ENCODE measurements around the gene F8A2.
"Not testable (repeated sequence)": the region's sequence is repeated elsewhere in the genome, so short reads cannot be mapped to it uniquely, and the experiment has no call there.

The F8A2 gene

DNA sequence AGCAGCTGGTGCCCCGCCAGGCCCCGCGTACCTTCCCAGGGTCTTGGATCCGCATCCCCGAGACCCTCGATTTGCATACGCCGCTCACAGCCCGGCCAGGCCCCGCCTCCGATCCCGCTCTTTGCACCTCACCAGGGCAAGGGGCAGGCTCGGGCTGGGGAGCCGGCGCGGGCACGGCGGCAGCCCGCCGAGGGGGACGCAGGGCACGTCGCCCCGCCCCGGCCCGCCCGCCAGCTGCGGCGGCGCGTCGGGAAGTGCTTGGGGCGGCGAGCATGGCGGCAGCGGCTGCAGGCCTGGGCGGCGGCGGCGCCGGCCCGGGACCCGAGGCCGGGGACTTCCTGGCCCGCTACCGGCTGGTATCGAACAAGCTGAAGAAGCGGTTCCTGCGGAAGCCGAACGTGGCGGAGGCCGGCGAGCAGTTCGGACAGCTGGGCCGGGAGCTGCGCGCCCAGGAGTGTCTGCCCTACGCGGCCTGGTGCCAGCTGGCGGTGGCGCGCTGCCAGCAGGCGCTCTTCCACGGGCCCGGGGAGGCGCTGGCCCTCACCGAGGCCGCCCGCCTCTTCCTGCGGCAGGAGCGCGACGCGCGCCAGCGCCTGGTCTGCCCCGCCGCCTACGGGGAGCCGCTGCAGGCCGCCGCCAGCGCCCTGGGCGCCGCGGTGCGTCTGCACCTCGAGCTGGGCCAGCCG lies at the start of gene F8A2:
Gene F8A2 (plus strand): TSS at position 253 of the 686 bp plus-strand sequence. CDS start 20 bp downstream, at position 273.
- not testable (repeated sequence) for DNase-seq (ENCODE audit: low read depth)

DNA sequence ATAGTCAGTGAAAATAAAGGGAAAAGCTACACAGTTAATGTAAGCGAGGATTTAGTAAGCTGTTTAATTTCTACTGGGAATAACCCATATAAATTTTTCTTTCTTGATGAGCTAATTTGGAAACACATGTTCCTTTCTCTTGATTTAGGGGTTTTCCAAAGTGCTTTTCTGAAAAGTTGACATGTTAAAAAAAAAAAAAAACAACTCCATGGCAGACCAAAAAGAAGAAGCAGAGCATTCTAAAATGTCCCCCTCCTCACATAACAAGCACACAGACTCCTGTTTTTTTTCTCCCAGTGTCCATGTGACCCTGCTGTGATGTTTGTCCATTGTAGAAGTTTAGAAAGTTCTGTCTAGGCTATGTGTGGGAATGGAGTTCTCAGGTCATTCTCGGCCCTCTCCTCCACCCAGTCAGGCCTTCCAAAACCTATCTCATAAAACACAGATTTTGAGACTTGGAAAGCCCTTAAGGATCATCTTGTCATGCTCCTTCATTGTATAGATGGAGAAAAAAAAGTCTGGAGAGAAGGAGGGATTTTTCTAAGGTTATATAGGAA lies 48.3 kb upstream of the F8A2 start:
- DNase-seq (ENCODE audit: low read depth): no peak

DNA sequence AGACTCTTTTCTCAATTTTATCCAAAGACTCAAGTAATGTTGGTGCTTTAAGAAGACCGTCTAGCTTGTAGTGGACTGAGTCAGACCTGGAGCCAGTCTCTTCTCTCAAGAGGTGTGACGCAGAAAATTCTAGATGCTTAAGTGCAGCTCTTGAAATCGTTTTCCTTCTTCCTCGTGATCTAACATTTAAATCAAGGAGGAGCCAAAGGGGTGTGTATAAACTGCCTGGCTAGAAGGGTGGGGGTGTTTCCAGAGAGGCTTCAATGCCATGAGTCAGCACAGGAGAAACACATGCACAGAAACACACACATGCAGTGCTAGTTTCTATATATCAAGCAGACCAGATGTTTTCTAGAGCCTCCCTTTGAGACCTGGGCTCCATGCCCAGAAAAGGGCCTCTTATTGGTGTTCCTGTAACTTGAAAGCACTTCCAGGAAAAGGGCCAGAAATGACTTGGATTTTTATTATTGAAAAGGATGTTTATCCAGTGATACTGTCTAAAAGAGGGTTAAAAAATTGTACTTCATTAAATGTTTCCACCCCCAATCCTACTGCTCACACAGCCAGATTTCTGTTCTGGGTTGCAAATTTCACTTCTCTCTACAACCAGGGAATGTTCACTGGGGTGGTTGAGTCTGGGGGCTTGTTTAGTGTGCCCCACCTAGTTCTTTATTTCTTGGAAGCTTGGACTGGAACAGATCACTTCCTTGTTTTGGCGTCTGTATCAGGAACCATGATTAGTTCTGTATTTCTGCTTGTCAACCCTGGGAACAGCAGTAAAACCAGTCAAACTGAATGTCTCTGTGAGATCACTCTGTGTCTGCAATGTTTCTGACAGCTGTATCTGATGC lies 47.2 kb upstream of the F8A2 start, which contains the start of gene CLIC2:
Gene CLIC2 (minus strand): TSS at position 129 of the 851 bp plus-strand sequence. CDS start 187 bp downstream, outside the sequence.
- no peak for DNase-seq (ENCODE audit: low read depth)

DNA sequence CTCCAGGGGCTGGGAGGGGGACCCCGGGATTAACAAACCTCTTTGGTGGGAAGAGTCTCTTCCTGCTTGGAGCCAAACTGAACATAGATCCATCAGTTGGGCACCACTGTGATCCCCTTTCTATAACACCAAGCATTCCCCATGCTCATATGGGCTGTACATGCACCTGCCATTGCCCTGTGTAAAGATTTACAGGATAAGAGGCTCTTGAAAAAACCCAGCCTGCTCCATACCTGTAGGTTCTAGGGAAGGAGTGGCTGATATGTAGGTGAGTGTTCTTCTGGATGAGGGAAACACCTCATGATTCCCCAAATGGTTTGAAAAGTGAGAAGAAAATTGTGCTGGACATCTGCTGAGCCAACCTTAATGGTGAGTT lies 46.6 kb upstream of the F8A2 start:
- not testable (repeated sequence) for DNase-seq (ENCODE audit: low read depth)

DNA sequence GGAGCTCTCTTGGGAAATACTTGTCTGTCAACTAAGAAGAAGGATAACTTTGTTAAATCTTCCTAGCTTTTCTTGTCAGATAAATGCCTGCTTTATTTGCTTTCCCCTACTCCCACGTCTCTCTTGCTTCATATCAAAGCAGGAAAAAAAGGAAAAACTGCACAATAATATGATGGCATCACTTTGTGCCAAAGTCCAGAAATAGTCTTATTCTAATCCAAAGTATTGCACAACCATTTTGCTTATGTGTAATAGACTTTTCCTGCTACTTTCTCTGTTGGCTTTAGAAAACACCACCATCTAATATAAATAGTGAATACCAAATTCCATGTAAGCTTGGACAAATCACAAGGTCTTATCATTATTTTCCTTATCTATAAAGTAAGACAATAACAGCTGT lies 36.2 kb upstream of the F8A2 start:
- DNase-seq (ENCODE audit: low read depth): not testable (repeated sequence)

DNA sequence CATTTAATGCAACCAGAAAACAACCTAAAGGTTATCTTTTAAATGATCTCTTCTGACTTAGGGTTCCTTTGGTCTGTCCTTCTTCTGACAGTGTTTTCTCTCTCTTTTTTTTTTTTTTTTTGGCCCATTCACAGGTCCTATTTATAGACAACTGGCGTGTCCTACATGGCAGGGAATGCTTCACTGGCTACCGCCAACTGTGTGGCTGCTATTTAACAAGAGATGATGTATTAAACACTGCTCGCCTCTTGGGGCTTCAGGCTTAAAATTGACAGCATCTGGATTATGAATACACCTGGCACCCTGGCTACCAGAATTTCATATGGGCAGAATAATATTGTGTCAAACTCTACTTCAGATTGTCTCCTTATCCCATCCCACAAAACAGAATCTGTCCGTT lies 32.4 kb upstream of the F8A2 start:
- not testable (repeated sequence) for DNase-seq (ENCODE audit: low read depth)

DNA sequence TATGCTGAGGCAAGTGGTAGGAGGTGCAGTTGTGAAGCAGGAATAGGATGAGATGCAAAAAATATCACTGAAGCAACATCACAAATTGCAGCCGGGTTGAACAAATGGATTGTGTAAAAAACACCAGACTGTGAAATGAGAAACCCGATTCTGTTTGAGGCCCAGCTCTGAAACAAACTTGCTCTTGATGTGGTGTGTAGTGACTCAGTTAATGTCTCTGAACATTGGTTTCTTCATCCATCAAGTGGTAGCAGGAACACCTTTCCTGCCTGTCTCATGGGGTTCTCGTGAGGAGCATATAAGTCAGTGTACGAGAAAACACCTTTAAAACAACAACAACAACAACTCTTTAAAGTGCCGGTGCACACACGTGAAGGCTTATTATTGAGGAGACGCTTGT lies 18.2 kb upstream of the F8A2 start:
- DNase-seq (ENCODE audit: low read depth): not testable (repeated sequence)

DNA sequence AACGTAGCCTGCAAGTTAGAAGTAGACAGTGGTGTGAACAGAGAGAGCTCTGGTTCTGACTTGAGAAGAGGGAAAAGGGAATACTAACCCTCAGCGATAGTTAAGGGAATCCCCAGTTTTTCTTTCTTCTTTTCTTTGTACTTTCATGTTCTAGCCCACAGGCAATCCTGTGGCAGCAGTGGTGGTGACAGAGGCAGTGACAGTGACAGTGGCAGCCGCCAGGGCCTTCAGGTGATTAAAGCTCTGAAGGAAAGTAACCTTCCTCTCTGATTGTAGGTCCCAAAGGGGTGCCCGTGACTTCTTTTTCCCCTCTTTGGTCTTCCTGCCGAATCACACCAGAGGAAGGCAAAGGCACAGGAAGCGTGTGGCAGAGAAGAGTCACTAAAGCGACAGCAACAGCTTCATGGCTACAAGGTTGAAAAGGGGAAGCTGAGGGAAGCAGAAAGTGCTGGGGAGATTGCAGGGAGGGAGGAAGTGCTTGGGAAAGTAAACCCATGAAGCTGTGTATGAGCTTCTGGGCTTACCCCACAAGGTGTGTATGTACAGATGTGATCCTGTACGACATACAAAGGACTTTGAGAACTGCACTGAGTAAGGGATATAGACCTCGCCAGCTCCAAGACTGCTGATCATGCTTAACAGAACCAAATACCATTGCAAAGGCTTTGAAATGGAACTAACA lies 8.0 kb upstream of the F8A2 start:
- DNase-seq (ENCODE audit: low read depth): not testable (repeated sequence)

DNA sequence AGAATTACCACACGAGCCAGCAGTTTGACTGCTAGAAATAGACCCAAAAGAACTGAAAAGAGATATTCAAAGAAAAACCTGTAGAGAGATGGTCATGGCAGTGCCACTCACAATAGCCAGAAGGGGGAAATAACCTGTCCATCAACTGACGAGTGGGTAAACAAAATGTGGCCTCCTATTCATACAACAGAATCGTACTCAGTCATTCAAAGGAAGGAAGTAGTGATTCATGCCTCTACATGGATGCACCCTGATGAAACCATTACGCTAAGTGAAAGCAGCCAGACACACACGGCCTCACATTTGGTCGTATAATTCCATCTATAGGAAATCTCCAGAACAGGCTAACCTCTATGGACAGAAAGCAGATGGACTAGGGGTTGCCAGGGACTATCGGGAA lies 2.1 kb upstream of the F8A2 start:
- not testable (repeated sequence) for DNase-seq (ENCODE audit: low read depth)

DNA sequence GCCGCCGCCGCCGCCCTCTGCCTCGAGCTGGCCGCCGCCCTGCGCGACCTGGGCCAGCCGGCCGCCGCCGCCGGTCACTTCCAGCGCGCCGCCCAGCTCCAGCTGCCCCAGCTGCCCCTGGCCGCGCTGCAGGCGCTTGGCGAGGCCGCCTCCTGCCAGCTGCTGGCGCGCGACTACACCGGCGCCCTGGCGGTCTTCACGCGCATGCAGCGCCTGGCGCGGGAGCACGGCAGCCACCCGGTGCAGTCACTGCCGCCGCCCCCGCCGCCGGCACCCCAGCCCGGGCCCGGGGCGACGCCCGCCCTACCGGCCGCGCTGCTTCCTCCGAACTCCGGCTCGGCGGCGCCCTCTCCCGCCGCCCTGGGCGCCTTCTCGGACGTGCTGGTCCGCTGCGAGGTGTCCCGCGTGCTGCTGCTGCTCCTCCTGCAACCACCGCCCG lies 653 bp downstream of the F8A2 start:
- DNase-seq (ENCODE audit: low read depth): not testable (repeated sequence)

DNA sequence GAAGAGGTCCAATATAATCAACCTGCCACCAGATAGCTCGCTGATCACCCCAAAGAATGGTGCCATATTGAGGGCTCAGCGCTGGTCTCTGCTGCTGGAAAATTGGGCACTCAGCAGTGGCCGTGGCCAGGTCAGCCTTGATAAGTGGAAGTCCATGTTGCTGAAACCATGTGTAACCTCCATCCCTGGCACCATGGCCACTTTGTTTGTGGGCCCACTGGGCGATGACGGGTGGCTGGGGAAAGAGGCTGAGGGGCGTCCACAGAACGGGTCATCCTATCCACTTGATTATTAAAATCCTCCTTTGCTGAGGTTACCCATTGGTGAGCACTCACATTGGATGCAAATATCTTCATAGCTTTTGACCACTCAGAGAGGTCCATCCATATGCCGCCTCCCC lies 7.7 kb downstream of the F8A2 start:
- DNase-seq (ENCODE audit: low read depth): no peak

DNA sequence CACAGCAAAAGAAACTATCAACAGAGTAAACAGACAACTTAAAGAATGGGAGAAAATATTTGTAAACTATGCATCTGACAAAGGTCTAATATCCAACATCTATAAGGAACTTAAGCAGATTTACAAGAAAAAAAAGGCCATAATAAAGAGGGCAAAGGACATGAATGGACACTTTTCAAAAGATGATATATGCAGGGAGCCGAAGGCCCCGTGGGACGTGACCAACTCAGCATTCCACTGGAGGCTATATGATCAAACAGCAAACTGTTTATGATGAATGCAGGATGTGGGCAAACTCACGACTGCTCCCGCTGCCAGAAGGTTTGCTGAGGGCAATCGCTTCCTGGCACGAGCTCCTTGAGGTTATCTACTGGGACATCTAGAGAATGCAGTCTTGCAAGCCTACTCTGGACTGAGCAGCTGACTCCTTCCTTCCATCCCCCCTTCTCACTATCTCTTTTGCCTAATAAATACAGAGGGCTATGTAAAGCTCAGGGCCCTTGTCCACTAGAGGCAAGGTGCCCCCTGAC lies 12.9 kb downstream of the F8A2 start:
- DNase-seq (ENCODE audit: low read depth): not testable (repeated sequence)

DNA sequence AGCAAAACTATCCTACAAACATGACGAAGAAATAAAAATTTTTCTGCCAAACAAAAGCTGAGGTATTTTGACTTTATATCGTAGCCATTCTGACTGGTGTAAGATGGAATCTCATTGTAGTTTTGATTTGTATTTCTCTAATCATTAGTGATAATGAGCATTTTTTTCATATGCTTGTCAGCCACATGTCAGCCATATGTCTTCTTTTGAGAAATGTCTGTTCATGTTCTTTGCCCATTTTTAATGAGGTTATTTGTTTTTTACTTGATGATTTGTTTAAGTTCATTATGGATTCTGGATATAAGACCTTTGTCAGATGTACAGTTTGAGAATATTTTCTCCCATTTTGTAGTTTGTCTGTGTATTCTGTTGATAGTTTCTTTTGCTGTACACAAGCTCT lies 24.5 kb downstream of the F8A2 start:
- DNase-seq (ENCODE audit: low read depth): no peak

DNA sequence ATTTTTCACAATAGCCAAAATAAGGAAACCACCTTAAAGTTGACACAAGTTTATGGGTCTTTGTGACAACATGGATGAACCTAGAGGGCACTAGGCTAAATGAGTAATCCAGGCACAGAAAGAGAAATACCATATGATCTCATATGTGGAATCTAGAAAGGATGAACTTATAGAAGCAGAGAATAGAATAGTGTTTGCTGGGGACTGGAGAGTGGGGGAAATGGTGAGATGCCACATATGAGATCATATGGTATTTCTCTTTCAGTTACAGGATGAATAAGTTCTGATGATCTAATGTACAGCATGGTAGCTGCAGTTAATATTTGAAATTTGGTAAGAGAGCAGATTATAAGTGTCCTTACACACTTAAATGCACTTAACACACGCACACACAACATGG lies 35.9 kb downstream of the F8A2 start:
- no peak for DNase-seq (ENCODE audit: low read depth)
